ENCODE results near the gene PCDH1. TPM values are rescaled to one million over a fixed set of nuclear protein-coding genes. Genes with fewer than 3 reads are reported as not detected.
A peak's percentile ranks its signal among the peaks of the same experiment; 100 is the strongest.

PCDH1 gene
- total and polyA plus RNA-seq, 4 experiments from 2014 or later = not detected

- no peaks in the 10 kb centered on the region for H3K36me3 ChIP-seq (ENCODE audit: insufficient read depth, low read length)
- H3K27ac ChIP-seq (ENCODE audit: low read depth, low read length) = no peak overlapping the region
- no peaks in the 10 kb centered on the region for H3K36me3 Mint-ChIP-seq
- no peaks in the 10 kb centered on the region for H3K9me3 Mint-ChIP-seq
- POLR2A ChIA-PET (ENCODE audit: partially characterized antibody) = interaction anchor here (1.5 to 2.4 kb wide), 2 partner anchors 10 to 64 kb away, joined by 4 to 11 read pairs; partner anchors contain the start of gene DELE1
- peak overlapping the region in 1 of 7 donors; percentile 17 for H3K27ac Mint-ChIP-seq
- CTCF ChIA-PET (ENCODE audit: partially characterized antibody) = interaction anchor here (1.3 to 2.7 kb wide), 4 partner anchors 10 to 221 kb away, joined by 3 to 12 read pairs (median 6); partner anchors contain the start of gene DELE1
- peak overlapping the region; percentile 22 to 69 (median 34) for H3K4me3 Mint-ChIP-seq
- H3K27me3 ChIP-seq (ENCODE audit: insufficient read depth, low read length) = peaks cover 16% of the 10 kb centered on the region
- peaks cover 0 to 16% (median 7%) of the 10 kb centered on the region in 4 donors for H3K4me1 Mint-ChIP-seq
- H3K27me3 Mint-ChIP-seq = peaks cover 22 to 26% of the 10 kb centered on the region in 2 donors
- H3K4me1 ChIP-seq (ENCODE audit: insufficient read depth, low read length) = peaks cover 12% of the 10 kb centered on the region
- intact Hi-C loops (cut with micrococcal nuclease) = no loop called here
- H3K9me3 ChIP-seq (ENCODE audit: control insufficient read depth in 1 of 2, low read length in 2 of 2) = no peaks in the 10 kb centered on the region
- no peak overlapping the region for H3K4me3 ChIP-seq (ENCODE audit: low read length in 2 of 2)
- no peak for DNase-seq
Measured at GRCh38 chr5:141913560-141914198, 35.5 kb upstream of the PCDH1 start.

GRCh38 chr5:141910271-141910673 lies 32.1 kb upstream of the PCDH1 start:
- no peak overlapping the region for H3K4me3 ChIP-seq (ENCODE audit: low read length in 2 of 2)
- peaks cover 16% of the 10 kb centered on the region for H3K27me3 ChIP-seq (ENCODE audit: insufficient read depth, low read length)
- intact Hi-C loops (cut with micrococcal nuclease) = no loop called here
- no peak overlapping the region for H3K27ac Mint-ChIP-seq
- H3K27ac ChIP-seq (ENCODE audit: low read depth, low read length) = no peak overlapping the region
- CTCF ChIA-PET (ENCODE audit: partially characterized antibody) = interaction anchor here (1.4 kb wide), 1 partner anchor 51 kb away, joined by 4 read pairs; no protein-coding TSS in a partner anchor
- H3K9me3 ChIP-seq (ENCODE audit: control insufficient read depth in 1 of 2, low read length in 2 of 2) = no peaks in the 10 kb centered on the region
- H3K4me1 Mint-ChIP-seq = peaks cover 0 to 16% (median 7%) of the 10 kb centered on the region in 4 donors
- H3K36me3 ChIP-seq (ENCODE audit: insufficient read depth, low read length) = no peaks in the 10 kb centered on the region
- H3K9me3 Mint-ChIP-seq = no peaks in the 10 kb centered on the region
- POLR2A ChIA-PET (ENCODE audit: partially characterized antibody) = no interaction called here
- H3K4me3 Mint-ChIP-seq = no peak overlapping the region
- DNase-seq = no peak
- peaks cover 17 to 19% of the 10 kb centered on the region in 2 donors for H3K27me3 Mint-ChIP-seq
- peaks cover 12% of the 10 kb centered on the region for H3K4me1 ChIP-seq (ENCODE audit: insufficient read depth, low read length)
- no peaks in the 10 kb centered on the region for H3K36me3 Mint-ChIP-seq

GRCh38 chr5:141909212-141909611 lies 31.0 kb upstream of the PCDH1 start:
- Mint-ChIP-seq H3K4me1 (peaks cover 0 to 9% (median 6%) of the 10 kb centered on the region in 4 donors), H3K36me3 (no peaks in the 10 kb centered on the region), H3K9me3 (peaks cover 0 to 2% (median 0%) of the 10 kb centered on the region in 8 donors), H3K27me3 (peaks cover 12 to 14% of the 10 kb centered on the region in 2 donors), H3K4me3 (no peak overlapping the region), H3K27ac (no peak overlapping the region)
- POLR2A ChIA-PET (ENCODE audit: partially characterized antibody) = no interaction called here
- CTCF ChIA-PET (ENCODE audit: partially characterized antibody) = interaction anchor here (1.3 kb wide), 1 partner anchor 52 kb away, joined by 6 read pairs; no protein-coding TSS in a partner anchor
- Histone ChIP-seq H3K27ac (ENCODE audit: low read depth, low read length) (no peak overlapping the region), H3K36me3 (ENCODE audit: insufficient read depth, low read length) (no peaks in the 10 kb centered on the region), H3K4me3 (ENCODE audit: low read length in 2 of 2) (no peak overlapping the region), H3K9me3 (ENCODE audit: control insufficient read depth in 1 of 2, low read length in 2 of 2) (no peaks in the 10 kb centered on the region), H3K27me3 (ENCODE audit: insufficient read depth, low read length) (peaks cover 16% of the 10 kb centered on the region), H3K4me1 (ENCODE audit: insufficient read depth, low read length) (peaks cover 8% of the 10 kb centered on the region)
- no peak for DNase-seq
- intact Hi-C loops (cut with micrococcal nuclease) = no loop called here

DNA sequence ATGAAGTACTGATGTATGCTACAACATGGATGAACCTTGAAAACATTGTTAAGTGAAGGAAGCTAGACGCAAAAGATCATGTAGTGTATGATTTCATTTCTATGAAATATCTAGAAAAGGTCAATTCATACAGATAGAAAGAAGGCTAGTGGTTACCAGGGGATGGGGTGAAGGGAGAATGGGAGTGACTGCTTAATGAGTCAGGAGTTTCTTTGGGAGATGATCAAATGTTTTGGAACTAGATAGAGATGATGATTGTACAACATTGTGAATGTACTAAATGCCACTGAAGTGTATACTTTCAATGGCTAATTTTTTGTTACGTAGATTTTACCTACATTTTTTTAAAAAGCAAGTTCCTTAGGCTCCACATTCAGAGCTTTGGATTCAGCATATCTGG lies 30.6 kb upstream of the PCDH1 start:
- CTCF ChIA-PET (ENCODE audit: partially characterized antibody) = interaction anchor here (1.3 kb wide), 1 partner anchor 52 kb away, joined by 6 read pairs; no protein-coding TSS in a partner anchor
- Mint-ChIP-seq H3K9me3 (peaks cover 0 to 2% (median 0%) of the 10 kb centered on the region in 8 donors), H3K4me3 (no peak overlapping the region), H3K4me1 (peaks cover 0 to 8% (median 6%) of the 10 kb centered on the region in 4 donors), H3K27me3 (peaks cover 12 to 15% of the 10 kb centered on the region in 2 donors), H3K36me3 (no peaks in the 10 kb centered on the region), H3K27ac (no peak overlapping the region)
- Histone ChIP-seq H3K27me3 (ENCODE audit: insufficient read depth, low read length) (peaks cover 16% of the 10 kb centered on the region), H3K9me3 (ENCODE audit: control insufficient read depth in 1 of 2, low read length in 2 of 2) (no peaks in the 10 kb centered on the region), H3K36me3 (ENCODE audit: insufficient read depth, low read length) (no peaks in the 10 kb centered on the region), H3K27ac (ENCODE audit: low read depth, low read length) (no peak overlapping the region), H3K4me3 (ENCODE audit: low read length in 2 of 2) (no peak overlapping the region), H3K4me1 (ENCODE audit: insufficient read depth, low read length) (peaks cover 3% of the 10 kb centered on the region)
- POLR2A ChIA-PET (ENCODE audit: partially characterized antibody) = no interaction called here
- no peak for DNase-seq
- intact Hi-C loops (cut with micrococcal nuclease) = no loop called here

- Histone ChIP-seq H3K36me3 (ENCODE audit: insufficient read depth, low read length) (no peaks in the 10 kb centered on the region), H3K4me1 (ENCODE audit: insufficient read depth, low read length) (no peaks in the 10 kb centered on the region), H3K27me3 (ENCODE audit: insufficient read depth, low read length) (no peaks in the 10 kb centered on the region), H3K27ac (ENCODE audit: low read depth, low read length) (no peak overlapping the region), H3K4me3 (ENCODE audit: low read length in 2 of 2) (no peak overlapping the region), H3K9me3 (ENCODE audit: control insufficient read depth in 1 of 2, low read length in 2 of 2) (no peaks in the 10 kb centered on the region)
- Mint-ChIP-seq H3K27me3 (peaks cover 1 to 11% of the 10 kb centered on the region in 2 donors), H3K9me3 (peaks cover 0 to 2% (median 0%) of the 10 kb centered on the region in 8 donors), H3K36me3 (no peaks in the 10 kb centered on the region), H3K4me1 (no peaks in the 10 kb centered on the region), H3K4me3 (no peak overlapping the region), H3K27ac (no peak overlapping the region)
- no peak for DNase-seq
- intact Hi-C loops (cut with micrococcal nuclease) = no loop called here
- CTCF ChIA-PET (ENCODE audit: partially characterized antibody) = interaction anchor here (1.0 to 2.1 kb wide), 3 partner anchors 28 to 205 kb away, joined by 3 to 9 read pairs (median 7); partner anchors contain the start of gene PCDH1
- POLR2A ChIA-PET (ENCODE audit: partially characterized antibody) = interaction anchor here (1.6 kb wide), 1 partner anchor 16 kb away, joined by 5 read pairs; the partner anchor contains the start of gene DELE1
Measured at GRCh38 chr5:141906972-141907371, 28.8 kb upstream of the PCDH1 start.

- CTCF ChIA-PET (ENCODE audit: partially characterized antibody) = interaction anchor here (1.0 to 2.1 kb wide), 3 partner anchors 28 to 205 kb away, joined by 3 to 9 read pairs (median 7); partner anchors contain the start of gene PCDH1
- POLR2A ChIA-PET (ENCODE audit: partially characterized antibody) = interaction anchor here (1.6 kb wide), 1 partner anchor 17 kb away, joined by 5 read pairs; the partner anchor contains the start of gene DELE1
- H3K36me3 Mint-ChIP-seq = no peaks in the 10 kb centered on the region
- H3K4me3 ChIP-seq (ENCODE audit: low read length in 2 of 2) = no peak overlapping the region
- no peaks in the 10 kb centered on the region for H3K36me3 ChIP-seq (ENCODE audit: insufficient read depth, low read length)
- no peaks in the 10 kb centered on the region for H3K9me3 ChIP-seq (ENCODE audit: control insufficient read depth in 1 of 2, low read length in 2 of 2)
- intact Hi-C loops (cut with micrococcal nuclease) = no loop called here
- H3K4me1 ChIP-seq (ENCODE audit: insufficient read depth, low read length) = no peaks in the 10 kb centered on the region
- H3K4me3 Mint-ChIP-seq = no peak overlapping the region
- peaks cover 0 to 2% (median 0%) of the 10 kb centered on the region in 8 donors for H3K9me3 Mint-ChIP-seq
- no peaks in the 10 kb centered on the region for H3K27me3 ChIP-seq (ENCODE audit: insufficient read depth, low read length)
- DNase-seq = no peak
- no peak overlapping the region for H3K27ac ChIP-seq (ENCODE audit: low read depth, low read length)
- H3K27ac Mint-ChIP-seq = no peak overlapping the region
- H3K27me3 Mint-ChIP-seq = peaks cover 1 to 15% of the 10 kb centered on the region in 2 donors
- no peaks in the 10 kb centered on the region for H3K4me1 Mint-ChIP-seq
Measured at GRCh38 chr5:141906517-141906916, 28.3 kb upstream of the PCDH1 start.

DNA sequence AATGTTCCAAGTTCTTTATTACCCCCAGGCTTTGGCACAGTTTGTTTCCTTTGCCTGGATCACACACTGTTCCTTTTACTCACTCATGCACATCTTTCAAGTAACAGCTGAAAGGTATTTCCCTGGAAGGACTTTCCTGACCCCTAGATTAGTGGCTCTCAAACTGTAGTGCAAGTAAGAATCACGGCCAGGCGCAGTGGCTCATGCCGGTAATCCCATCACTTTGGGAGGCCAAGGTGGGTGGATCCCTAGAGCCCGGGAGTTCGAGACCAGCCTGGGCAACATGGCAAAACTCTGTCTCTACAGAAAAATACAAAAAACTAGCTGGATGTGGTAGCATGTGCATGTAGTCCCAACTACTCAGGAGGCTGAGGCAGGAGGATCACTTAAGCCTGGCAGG lies 26.3 kb upstream of the PCDH1 start:
- Mint-ChIP-seq H3K36me3 (no peaks in the 10 kb centered on the region), H3K4me1 (no peaks in the 10 kb centered on the region), H3K9me3 (peaks cover 0 to 2% (median 0%) of the 10 kb centered on the region in 8 donors), H3K4me3 (no peak overlapping the region), H3K27ac (no peak overlapping the region), H3K27me3 (peaks cover 1 to 15% of the 10 kb centered on the region in 2 donors)
- Histone ChIP-seq H3K27me3 (ENCODE audit: insufficient read depth, low read length) (no peaks in the 10 kb centered on the region), H3K9me3 (ENCODE audit: control insufficient read depth in 1 of 2, low read length in 2 of 2) (no peaks in the 10 kb centered on the region), H3K36me3 (ENCODE audit: insufficient read depth, low read length) (no peaks in the 10 kb centered on the region), H3K27ac (ENCODE audit: low read depth, low read length) (no peak overlapping the region), H3K4me3 (ENCODE audit: low read length in 2 of 2) (no peak overlapping the region), H3K4me1 (ENCODE audit: insufficient read depth, low read length) (no peaks in the 10 kb centered on the region)
- intact Hi-C loops (cut with micrococcal nuclease) = no loop called here
- DNase-seq = no peak
- POLR2A ChIA-PET (ENCODE audit: partially characterized antibody) = no interaction called here
- CTCF ChIA-PET (ENCODE audit: partially characterized antibody) = no interaction called here

All from CD4-positive, alpha-beta memory T cell (primary cell).